Measurements from ENCODE around the gene ZNF229.
A peak's percentile ranks its signal among the peaks of the same experiment; 100 is the strongest.
"Not testable (repeated sequence)": the region's sequence is repeated elsewhere in the genome, so short reads cannot be mapped to it uniquely, and the experiment has no call there.

The ZNF229 gene

DNA sequence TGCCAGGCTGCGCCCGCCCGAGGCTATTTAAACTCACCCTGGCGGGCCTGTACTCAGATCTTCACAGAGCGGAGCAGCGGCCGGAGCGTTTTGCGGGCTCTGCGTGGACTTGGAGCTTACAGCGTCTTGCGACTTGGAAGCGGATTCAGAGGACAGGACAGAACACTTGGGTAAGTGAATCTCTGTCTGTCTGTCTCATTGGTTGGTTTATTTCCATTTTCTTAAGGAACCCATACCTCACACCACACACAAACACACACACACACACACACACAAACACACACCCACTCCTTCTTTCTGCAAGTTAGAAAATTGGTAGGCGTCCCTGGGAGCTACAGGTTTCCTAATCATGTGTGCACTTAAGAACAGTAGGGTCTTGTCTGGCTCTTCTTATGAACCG lies 32.7 kb downstream of the ZNF229 start:
- not testable (repeated sequence) for H2BK12ac ChIP-seq (ENCODE audit: low read length); H3K27ac ChIP-seq (replicated peaks; ENCODE audit: low read length); H3K14ac ChIP-seq (ENCODE audit: low read length); H3K4me3 ChIP-seq (ENCODE audit: low read length in 2 of 2); H2AFZ ChIP-seq (ENCODE audit: low read length); H4K91ac ChIP-seq (ENCODE audit: low read depth, low read length, poor library complexity); H3K23ac ChIP-seq (ENCODE audit: low read depth, low read length, poor library complexity); H3K9ac ChIP-seq (ENCODE audit: low read depth, low read length, poor library complexity); H2AK5ac ChIP-seq (ENCODE audit: low read depth, low read length); H2BK5ac ChIP-seq (ENCODE audit: low read length); H3K27me3 ChIP-seq (ENCODE audit: control insufficient read depth in 3 of 3, insufficient read depth in 3 of 3, low read depth in 1 of 3, low read length in 3 of 3); H3K9me3 ChIP-seq (replicated peaks in 1 of 2; ENCODE audit: control insufficient read depth in 2 of 2, insufficient read depth in 1 of 2, low read depth in 1 of 2, low read length in 2 of 2); H3K36me3 ChIP-seq (replicated peaks in 1 of 2; ENCODE audit: control insufficient read depth in 2 of 2, insufficient read depth in 2 of 2, low read length in 2 of 2); H2BK15ac ChIP-seq (ENCODE audit: low read length); H2BK120ac ChIP-seq (ENCODE audit: low read depth, low read length); H3K4ac ChIP-seq (ENCODE audit: low read length); H3K4me2 ChIP-seq (ENCODE audit: insufficient read depth, low read length, poor library complexity, severe bottlenecking); H4K8ac ChIP-seq (ENCODE audit: low read depth, low read length); H3K4me1 ChIP-seq (ENCODE audit: control insufficient read depth in 2 of 2, insufficient read depth in 1 of 2, low read depth in 1 of 2, low read length in 2 of 2); H3K18ac ChIP-seq (ENCODE audit: low read length); DNase-seq (ENCODE audit: low spot score); H3K79me1 ChIP-seq (ENCODE audit: low read depth, low read length)
- no CpG with 5 or more reads among the region's 15 CpGs for WGBS, 2 donors (ENCODE audit: extremely low coverage in 2 of 2, insufficient read length in 2 of 2, insufficient replicate concordance in 1 of 2)

DNA sequence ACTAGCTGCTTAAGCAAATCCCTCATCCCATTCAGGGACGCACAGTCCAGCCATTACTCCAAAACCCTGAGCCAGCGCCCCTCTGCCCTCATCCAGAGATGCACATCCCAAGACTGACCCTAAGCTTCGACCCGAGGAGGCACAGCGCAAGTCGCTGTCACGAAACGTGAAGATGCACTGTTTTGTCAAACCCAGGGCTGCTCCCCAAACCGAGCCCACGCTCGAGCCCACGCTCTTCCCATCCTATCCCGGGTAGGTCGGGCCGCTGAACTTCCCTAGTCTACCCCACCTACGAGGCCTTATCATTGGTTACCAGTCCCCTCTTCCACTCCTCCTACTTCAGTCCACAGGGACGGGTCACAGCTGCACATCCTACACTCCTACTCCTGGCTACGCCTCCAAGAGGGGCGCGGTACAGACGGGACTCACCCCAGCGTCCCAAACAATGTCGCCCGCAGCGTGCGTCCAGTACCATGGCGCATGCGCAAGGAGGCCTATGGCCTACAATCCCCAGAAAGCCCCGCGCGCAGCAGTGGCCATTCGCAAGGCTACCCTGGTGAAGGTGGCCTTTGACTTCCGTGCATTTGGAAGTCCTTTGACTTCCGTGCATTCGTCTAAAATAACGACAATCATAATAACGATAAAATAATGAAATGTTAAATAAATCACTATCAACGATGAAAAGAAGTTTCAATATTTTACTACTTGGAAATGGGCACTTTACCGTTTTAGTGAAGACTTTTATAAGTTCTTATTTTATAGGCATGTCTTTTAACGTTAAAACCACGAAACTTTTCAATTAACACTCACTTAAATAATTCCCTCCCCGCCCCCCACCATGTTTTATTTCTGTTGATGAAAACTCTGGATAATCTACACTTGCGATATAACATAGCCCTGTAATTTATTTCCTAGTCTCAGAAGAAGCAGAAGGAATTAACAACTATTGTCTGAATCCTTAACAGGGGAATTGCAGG lies 46.8 kb downstream of the ZNF229 start, which contains the start of gene ZNF285:
Gene ZNF285, minus strand, starts transcription at position 470 of the 977 bp plus-strand sequence. CDS start 4,395 bp downstream, outside the sequence.
- peak within 1 kb of the TSS; percentile 80 for H3K4me2 ChIP-seq (ENCODE audit: insufficient read depth, low read length, poor library complexity, severe bottlenecking)
- no peaks in the 10 kb centered on the region for H3K36me3 ChIP-seq (replicated peaks in 1 of 2; ENCODE audit: control insufficient read depth in 2 of 2, insufficient read depth in 2 of 2, low read length in 2 of 2)
- peaks cover 4 to 7% of the 10 kb centered on the region in 2 donors for H3K9me3 ChIP-seq (replicated peaks in 1 of 2; ENCODE audit: control insufficient read depth in 2 of 2, insufficient read depth in 1 of 2, low read depth in 1 of 2, low read length in 2 of 2)
- no peaks in the 10 kb centered on the region for H3K79me1 ChIP-seq (ENCODE audit: low read depth, low read length)
- no peak within 1 kb of the TSS for H3K4ac ChIP-seq (ENCODE audit: low read length)
- H3K18ac ChIP-seq (ENCODE audit: low read length), result peak within 1 kb of the TSS; percentile 88
- peak within 1 kb of the TSS; percentile 91 for H2AFZ ChIP-seq (ENCODE audit: low read length)
- no peaks in the 10 kb centered on the region for H3K4me1 ChIP-seq (ENCODE audit: control insufficient read depth in 2 of 2, insufficient read depth in 1 of 2, low read depth in 1 of 2, low read length in 2 of 2)
- H2BK5ac ChIP-seq (ENCODE audit: low read length), result no peak within 1 kb of the TSS
- H2AK5ac ChIP-seq (ENCODE audit: low read depth, low read length), result no peak within 1 kb of the TSS
- H3K27ac ChIP-seq (replicated peaks; ENCODE audit: low read length), result peak within 1 kb of the TSS; percentile 43
- H3K4me3 ChIP-seq (ENCODE audit: low read length in 2 of 2), result peak within 1 kb of the TSS; percentile 88 to 90
- H3K14ac ChIP-seq (ENCODE audit: low read length), result peak within 1 kb of the TSS; percentile 63
- no peak within 1 kb of the TSS for H4K8ac ChIP-seq (ENCODE audit: low read depth, low read length)
- DNase-seq (ENCODE audit: low spot score), result peak; percentile 90
- H4K91ac ChIP-seq (ENCODE audit: low read depth, low read length, poor library complexity), result no peak within 1 kb of the TSS
- peak within 1 kb of the TSS; percentile 80 for H3K23ac ChIP-seq (ENCODE audit: low read depth, low read length, poor library complexity)
- H3K27me3 ChIP-seq (ENCODE audit: control insufficient read depth in 3 of 3, insufficient read depth in 3 of 3, low read depth in 1 of 3, low read length in 3 of 3), result no peaks in the 10 kb centered on the region
- peak within 1 kb of the TSS; percentile 36 for H2BK120ac ChIP-seq (ENCODE audit: low read depth, low read length)
- H3K9ac ChIP-seq (ENCODE audit: low read depth, low read length, poor library complexity), result peak within 1 kb of the TSS; percentile 92
- no peak within 1 kb of the TSS for H2BK15ac ChIP-seq (ENCODE audit: low read length)
- H2BK12ac ChIP-seq (ENCODE audit: low read length), result peak within 1 kb of the TSS; percentile 30
- no CpG with 5 or more reads among the region's 43 CpGs for WGBS, 2 donors (ENCODE audit: extremely low coverage in 2 of 2, insufficient read length in 2 of 2, insufficient replicate concordance in 1 of 2)

DNA sequence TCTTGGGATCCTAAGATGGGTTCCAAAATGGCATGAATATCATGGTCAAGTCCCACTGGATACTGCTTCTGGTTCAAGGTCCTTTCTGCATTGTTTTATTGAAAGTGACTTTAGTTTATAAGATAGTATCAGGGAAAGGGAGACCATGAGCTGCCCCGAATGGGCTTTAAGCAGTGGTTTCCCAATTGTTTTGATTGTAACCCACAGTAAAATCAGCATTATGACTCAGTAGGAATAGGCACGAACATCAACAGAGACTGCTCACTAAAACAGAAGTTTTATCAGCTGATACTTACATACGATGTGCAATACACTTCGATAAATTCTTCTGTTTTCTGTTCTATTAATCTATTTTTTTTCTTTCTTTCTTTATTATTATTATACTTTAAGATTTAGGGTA lies 59.0 kb downstream of the ZNF229 start:
- not testable (repeated sequence) for H3K4me2 ChIP-seq (ENCODE audit: insufficient read depth, low read length, poor library complexity, severe bottlenecking); H2AK5ac ChIP-seq (ENCODE audit: low read depth, low read length); H2BK15ac ChIP-seq (ENCODE audit: low read length); H2BK12ac ChIP-seq (ENCODE audit: low read length); H3K79me1 ChIP-seq (ENCODE audit: low read depth, low read length); H3K9me3 ChIP-seq (replicated peaks in 1 of 2; ENCODE audit: control insufficient read depth in 2 of 2, insufficient read depth in 1 of 2, low read depth in 1 of 2, low read length in 2 of 2); DNase-seq (ENCODE audit: low spot score); H3K18ac ChIP-seq (ENCODE audit: low read length); H2AFZ ChIP-seq (ENCODE audit: low read length); H3K27me3 ChIP-seq (ENCODE audit: control insufficient read depth in 3 of 3, insufficient read depth in 3 of 3, low read depth in 1 of 3, low read length in 3 of 3); H3K27ac ChIP-seq (replicated peaks; ENCODE audit: low read length); H4K8ac ChIP-seq (ENCODE audit: low read depth, low read length); H2BK120ac ChIP-seq (ENCODE audit: low read depth, low read length); H3K14ac ChIP-seq (ENCODE audit: low read length); H3K4me3 ChIP-seq (ENCODE audit: low read length in 2 of 2); H3K9ac ChIP-seq (ENCODE audit: low read depth, low read length, poor library complexity); H3K23ac ChIP-seq (ENCODE audit: low read depth, low read length, poor library complexity); H2BK5ac ChIP-seq (ENCODE audit: low read length); H3K4ac ChIP-seq (ENCODE audit: low read length); H4K91ac ChIP-seq (ENCODE audit: low read depth, low read length, poor library complexity); H3K4me1 ChIP-seq (ENCODE audit: control insufficient read depth in 2 of 2, insufficient read depth in 1 of 2, low read depth in 1 of 2, low read length in 2 of 2)
- peaks cover 0 to 36% of the 10 kb centered on the region in 2 donors for H3K36me3 ChIP-seq (replicated peaks in 1 of 2; ENCODE audit: control insufficient read depth in 2 of 2, insufficient read depth in 2 of 2, low read length in 2 of 2)
- WGBS, 2 donors (ENCODE audit: extremely low coverage in 2 of 2, insufficient read length in 2 of 2, insufficient replicate concordance in 1 of 2), result no CpG with 5 or more reads among the region's 4 CpGs
